Astrocyte (in vitro differentiated cells and primary cell): Measurements from ENCODE around the gene SLC5A1.

ENCODE experiments used
- EZH2 ChIP-seq: IDR thresholded peaks from 2 replicates; pipeline ENCODE4 v1.6.1; 2012; ENCODE audit warnings: mild to moderate bottlenecking, low read length, inconsistent platforms; ENCODE audit not compliant: insufficient read depth
- TF ChIP-seq, protein P1 (sequence below): IDR thresholded peaks from 2 replicates; pipeline ENCODE4 v1.5.1; 2011; ENCODE audit warnings: low read depth, mild to moderate bottlenecking, inconsistent platforms, low read length, moderate library complexity; ENCODE audit not compliant: insufficient read depth

GRCh38 chr22:32069579-32070372, 26.7 kb downstream of the SLC5A1 start:
- TF ChIP-seq, protein P1, sequence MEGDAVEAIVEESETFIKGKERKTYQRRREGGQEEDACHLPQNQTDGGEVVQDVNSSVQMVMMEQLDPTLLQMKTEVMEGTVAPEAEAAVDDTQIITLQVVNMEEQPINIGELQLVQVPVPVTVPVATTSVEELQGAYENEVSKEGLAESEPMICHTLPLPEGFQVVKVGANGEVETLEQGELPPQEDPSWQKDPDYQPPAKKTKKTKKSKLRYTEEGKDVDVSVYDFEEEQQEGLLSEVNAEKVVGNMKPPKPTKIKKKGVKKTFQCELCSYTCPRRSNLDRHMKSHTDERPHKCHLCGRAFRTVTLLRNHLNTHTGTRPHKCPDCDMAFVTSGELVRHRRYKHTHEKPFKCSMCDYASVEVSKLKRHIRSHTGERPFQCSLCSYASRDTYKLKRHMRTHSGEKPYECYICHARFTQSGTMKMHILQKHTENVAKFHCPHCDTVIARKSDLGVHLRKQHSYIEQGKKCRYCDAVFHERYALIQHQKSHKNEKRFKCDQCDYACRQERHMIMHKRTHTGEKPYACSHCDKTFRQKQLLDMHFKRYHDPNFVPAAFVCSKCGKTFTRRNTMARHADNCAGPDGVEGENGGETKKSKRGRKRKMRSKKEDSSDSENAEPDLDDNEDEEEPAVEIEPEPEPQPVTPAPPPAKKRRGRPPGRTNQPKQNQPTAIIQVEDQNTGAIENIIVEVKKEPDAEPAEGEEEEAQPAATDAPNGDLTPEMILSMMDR = no peak
- no peak for TF ChIP-seq EZH2
